GM12873 (cell line): ENCODE results near the gene OPCML.

Experiments used
- CTCF ChIP-seq: IDR thresholded peaks from 2 replicates; pipeline ENCODE4 v1.5.1; 2012; ENCODE audit warnings: low read depth, mild to moderate bottlenecking, moderate library complexity, low read length, control low read depth; ENCODE audit not compliant: insufficient read depth; ENCODE audit errors: missing control alignments

The OPCML gene

GRCh38 chr11:132475026-132475425, 1057.3 kb downstream of the OPCML start:
- TF ChIP-seq CTCF: no peak

- TF ChIP-seq CTCF: no peak
These were observed 1059.7 kb downstream of the OPCML start for GRCh38 chr11:132472411-132473172.

- no peak for TF ChIP-seq CTCF
These were observed 1060.8 kb downstream of the OPCML start for GRCh38 chr11:132471466-132471865.

- no peak for TF ChIP-seq CTCF
These were observed 1065.3 kb downstream of the OPCML start for GRCh38 chr11:132466983-132467382.

- TF ChIP-seq CTCF: no peak
These were observed 1067.4 kb downstream of the OPCML start for GRCh38 chr11:132464939-132465338.

- no peak for TF ChIP-seq CTCF
These were observed 1068.3 kb downstream of the OPCML start for GRCh38 chr11:132464003-132464342.

- TF ChIP-seq CTCF: no peak
These were observed 1068.9 kb downstream of the OPCML start for GRCh38 chr11:132463295-132464002.
